Bronchial epithelial cell (primary cell): ENCODE data around the gene GRK5. TPM values are rescaled to one million over a fixed set of nuclear protein-coding genes. Genes with fewer than 3 reads are reported as not detected.

ENCODE experiments used
- DNase-seq: peaks from one replicate; pipeline ENCODE4 v3.0.0-alpha.2; 2010; ENCODE audit warnings: low read depth
- FAIRE-seq: peaks from 2 replicates; lab custom pipeline; 2011; peaks lifted over from hg19 to GRCh38; lab: Jason Lieb, UNC
- H3K27me3 ChIP-seq: 2 replicates; pipeline ENCODE4 v1.5.1; 2011; ENCODE audit warnings: low read length; ENCODE audit not compliant: control insufficient read depth, insufficient read depth
- H3K36me3 ChIP-seq: 2 replicates; pipeline ENCODE4 v1.5.1; 2011; ENCODE audit warnings: low read length; ENCODE audit not compliant: control insufficient read depth, insufficient read depth
- H3K4me3 ChIP-seq: 2 replicates; pipeline ENCODE4 v1.5.1; 2011; ENCODE audit warnings: mild to moderate bottlenecking, low read depth, low read length, control low read depth
- CTCF ChIP-seq: IDR thresholded peaks from 2 replicates; pipeline ENCODE4 v1.5.1; 2011; ENCODE audit warnings: mild to moderate bottlenecking, moderate library complexity, low read length, control low read depth, inconsistent platforms; ENCODE audit not compliant: insufficient read depth, severe bottlenecking
- total RNA-seq: library from RNA; depleted of rRNA; stranded (reverse); fragments of >200 nt; gene quantifications from 2 replicates; pipeline ENCODE4 v1.2.1, GENCODE V29; 2014

The GRK5 gene
- total RNA-seq, 1 donor from 2014 or later = 2.4 TPM

GRCh38 chr10:119408969-119409371 lies 201.6 kb downstream of the GRK5 start:
- Histone ChIP-seq H3K36me3 (no peaks in the 10 kb centered on the region), H3K27me3 (no peaks in the 10 kb centered on the region), H3K4me3 (no peak overlapping the region)
- TF ChIP-seq CTCF = no peak
- DNase-seq (no peak), FAIRE-seq (no peak)

GRCh38 chr10:119409385-119409784 lies 202.0 kb downstream of the GRK5 start:
- Histone ChIP-seq H3K4me3 (no peak overlapping the region), H3K27me3 (no peaks in the 10 kb centered on the region), H3K36me3 (no peaks in the 10 kb centered on the region)
- FAIRE-seq = no peak
- no peak for DNase-seq
- TF ChIP-seq CTCF = no peak

GRCh38 chr10:119409906-119410305 lies 202.5 kb downstream of the GRK5 start:
- no peak for TF ChIP-seq CTCF
- H3K4me3 ChIP-seq = no peak overlapping the region
- H3K27me3 ChIP-seq = no peaks in the 10 kb centered on the region
- no peak for DNase-seq
- H3K36me3 ChIP-seq = no peaks in the 10 kb centered on the region
- FAIRE-seq = no peak

- H3K27me3 ChIP-seq = no peaks in the 10 kb centered on the region
- no peak overlapping the region for H3K4me3 ChIP-seq
- FAIRE-seq = no peak
- no peaks in the 10 kb centered on the region for H3K36me3 ChIP-seq
- DNase-seq = no peak
- TF ChIP-seq CTCF = no peak
Observed at GRCh38 chr10:119410361-119411116, 203.2 kb downstream of the GRK5 start.

GRCh38 chr10:119412244-119413092 lies 205.1 kb downstream of the GRK5 start:
- TF ChIP-seq CTCF = no peak
- FAIRE-seq (no peak), DNase-seq (no peak)
- Histone ChIP-seq H3K36me3 (no peaks in the 10 kb centered on the region), H3K27me3 (no peaks in the 10 kb centered on the region), H3K4me3 (no peak overlapping the region)
